KBM-7 (cell line): Measurements from ENCODE around the gene ST8SIA6.
"Not testable (repeated sequence)": the region's sequence is repeated elsewhere in the genome, so short reads cannot be mapped to it uniquely, and the experiment has no call there.

Experiments used
- DNase-seq: peaks from one replicate; pipeline ENCODE4 v3.0.0-alpha.2; 2015
- in situ Hi-C: fragments of 300-500 bp; cut with MboI; formaldehyde crosslinking; loops from 2 replicates; pipeline ENCODE4 v1.14.3; 2020; ENCODE audit warnings: low sequenced_read_pairs, low pct_unique_long_range_greater_than_20kb, mixed read lengths

The ST8SIA6 gene

GRCh38 chr10:17465328-17466125, 11.1 kb upstream of the ST8SIA6 start:
- in situ Hi-C loops: no loop called here
- DNase-seq: no peak

GRCh38 chr10:17464545-17464944, 10.2 kb upstream of the ST8SIA6 start:
- in situ Hi-C loops: no loop called here
- peak; percentile 75 for DNase-seq

GRCh38 chr10:17460756-17461155, 6.4 kb upstream of the ST8SIA6 start:
- in situ Hi-C loops: no loop called here

GRCh38 chr10:17457083-17457482, 2.7 kb upstream of the ST8SIA6 start:
- no peak for DNase-seq
- in situ Hi-C loops: no loop called here

More at GRCh38 chr10:17460756-17461155, 6.4 kb upstream of the ST8SIA6 start:
- DNase-seq: peak; percentile 77

- DNase-seq: no peak
Measured at GRCh38 chr10:17456032-17456548, 1.7 kb upstream of the ST8SIA6 start.

GRCh38 chr10:17455015-17455520, 673 bp upstream of the ST8SIA6 start:
- DNase-seq: peak; percentile 45
- in situ Hi-C loops: no loop called here

More at GRCh38 chr10:17456032-17456548, 1.7 kb upstream of the ST8SIA6 start:
- in situ Hi-C loops: no loop called here

GRCh38 chr10:17453373-17454091, 863 bp downstream of the ST8SIA6 start:
- in situ Hi-C loops: no loop called here
- DNase-seq: peak; percentile 66

GRCh38 chr10:17453035-17453372, 1.4 kb downstream of the ST8SIA6 start:
- no peak for DNase-seq
- in situ Hi-C loops: no loop called here

GRCh38 chr10:17452060-17452841, 2.1 kb downstream of the ST8SIA6 start:
- in situ Hi-C loops: no loop called here

GRCh38 chr10:17450024-17450423, 4.4 kb downstream of the ST8SIA6 start:
- in situ Hi-C loops: no loop called here
- no peak for DNase-seq

More at GRCh38 chr10:17452060-17452841, 2.1 kb downstream of the ST8SIA6 start:
- peak; percentile 37 for DNase-seq

GRCh38 chr10:17445400-17445998, 8.9 kb downstream of the ST8SIA6 start:
- in situ Hi-C loops: no loop called here
- no peak for DNase-seq

GRCh38 chr10:17444388-17444714, 10.0 kb downstream of the ST8SIA6 start:
- in situ Hi-C loops: no loop called here
- no peak for DNase-seq

- no peak for DNase-seq
- in situ Hi-C loops: no loop called here
Measured at GRCh38 chr10:17443707-17444387, 10.5 kb downstream of the ST8SIA6 start.

GRCh38 chr10:17438583-17438982, 15.8 kb downstream of the ST8SIA6 start:
- in situ Hi-C loops: no loop called here
- no peak for DNase-seq

- DNase-seq, in situ Hi-C loops: not testable (repeated sequence)
Measured at GRCh38 chr10:17436578-17436977, 17.8 kb downstream of the ST8SIA6 start.

- DNase-seq: no peak
- in situ Hi-C loops: no loop called here
Measured at GRCh38 chr10:17435953-17436352, 18.4 kb downstream of the ST8SIA6 start.

- DNase-seq: no peak
- in situ Hi-C loops: no loop called here
Measured at GRCh38 chr10:17435187-17435586, 19.2 kb downstream of the ST8SIA6 start.

GRCh38 chr10:17432723-17433122, 21.7 kb downstream of the ST8SIA6 start:
- in situ Hi-C loops: no loop called here

More at GRCh38 chr10:17432723-17433122, 21.7 kb downstream of the ST8SIA6 start:
- DNase-seq: no peak
